ENCODE measurements around the gene TGFBR1.
A peak's percentile ranks its signal among the peaks of the same experiment; 100 is the strongest.

Gene TGFBR1

DNA sequence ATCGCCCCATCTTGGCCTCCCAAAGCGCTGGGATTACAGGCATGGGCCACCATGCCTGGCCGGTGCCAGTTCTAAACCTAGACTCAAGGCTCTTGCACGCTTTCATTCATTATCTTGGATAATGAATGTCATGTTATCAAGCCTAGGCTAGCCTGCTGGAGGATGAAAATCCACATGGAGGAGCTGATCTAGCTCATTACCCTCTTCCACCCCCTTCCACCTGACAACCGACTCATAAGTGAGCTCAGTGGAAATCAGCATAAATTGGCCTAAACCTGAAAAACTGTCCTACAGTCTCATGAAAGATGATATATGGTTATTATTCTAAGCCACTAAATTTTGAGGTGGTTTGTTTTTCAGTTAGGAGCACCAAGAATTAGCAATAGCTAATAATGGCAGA lies 3.6 kb upstream of the TGFBR1 start:
- TF ChIP-seq, protein P1, sequence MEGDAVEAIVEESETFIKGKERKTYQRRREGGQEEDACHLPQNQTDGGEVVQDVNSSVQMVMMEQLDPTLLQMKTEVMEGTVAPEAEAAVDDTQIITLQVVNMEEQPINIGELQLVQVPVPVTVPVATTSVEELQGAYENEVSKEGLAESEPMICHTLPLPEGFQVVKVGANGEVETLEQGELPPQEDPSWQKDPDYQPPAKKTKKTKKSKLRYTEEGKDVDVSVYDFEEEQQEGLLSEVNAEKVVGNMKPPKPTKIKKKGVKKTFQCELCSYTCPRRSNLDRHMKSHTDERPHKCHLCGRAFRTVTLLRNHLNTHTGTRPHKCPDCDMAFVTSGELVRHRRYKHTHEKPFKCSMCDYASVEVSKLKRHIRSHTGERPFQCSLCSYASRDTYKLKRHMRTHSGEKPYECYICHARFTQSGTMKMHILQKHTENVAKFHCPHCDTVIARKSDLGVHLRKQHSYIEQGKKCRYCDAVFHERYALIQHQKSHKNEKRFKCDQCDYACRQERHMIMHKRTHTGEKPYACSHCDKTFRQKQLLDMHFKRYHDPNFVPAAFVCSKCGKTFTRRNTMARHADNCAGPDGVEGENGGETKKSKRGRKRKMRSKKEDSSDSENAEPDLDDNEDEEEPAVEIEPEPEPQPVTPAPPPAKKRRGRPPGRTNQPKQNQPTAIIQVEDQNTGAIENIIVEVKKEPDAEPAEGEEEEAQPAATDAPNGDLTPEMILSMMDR (conservative IDR thresholded peaks at IDR 0.05; ENCODE audit: low read depth, low read length): no peak
- H3K4me3 ChIP-seq (ENCODE audit: low read depth, low read length): no peak overlapping the region
- DNase-seq (ENCODE audit: low read depth): no peak

DNA sequence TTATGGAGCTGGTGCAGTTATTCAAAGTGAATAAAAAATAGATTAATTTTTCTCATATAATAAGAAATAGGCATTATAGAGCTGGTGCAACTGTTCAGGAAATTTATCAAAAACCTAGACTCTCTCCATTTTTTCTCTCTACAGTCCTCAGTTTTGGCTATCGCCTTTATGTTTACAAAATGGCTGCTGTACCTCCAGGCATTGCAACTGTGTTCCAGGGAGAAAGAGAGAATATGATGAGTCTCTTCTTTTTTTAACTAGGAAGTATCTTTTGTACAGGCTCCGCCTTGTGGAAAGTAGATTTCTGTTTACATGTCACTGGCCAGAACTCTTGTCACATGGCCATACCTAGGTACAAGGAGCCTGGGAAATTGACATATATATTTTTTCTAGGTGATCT lies 3.1 kb upstream of the TGFBR1 start:
- no peak for DNase-seq (ENCODE audit: low read depth)
- H3K4me3 ChIP-seq (ENCODE audit: low read depth, low read length): no peak overlapping the region
- TF ChIP-seq, protein P1 (conservative IDR thresholded peaks at IDR 0.05; ENCODE audit: low read depth, low read length): no peak

DNA sequence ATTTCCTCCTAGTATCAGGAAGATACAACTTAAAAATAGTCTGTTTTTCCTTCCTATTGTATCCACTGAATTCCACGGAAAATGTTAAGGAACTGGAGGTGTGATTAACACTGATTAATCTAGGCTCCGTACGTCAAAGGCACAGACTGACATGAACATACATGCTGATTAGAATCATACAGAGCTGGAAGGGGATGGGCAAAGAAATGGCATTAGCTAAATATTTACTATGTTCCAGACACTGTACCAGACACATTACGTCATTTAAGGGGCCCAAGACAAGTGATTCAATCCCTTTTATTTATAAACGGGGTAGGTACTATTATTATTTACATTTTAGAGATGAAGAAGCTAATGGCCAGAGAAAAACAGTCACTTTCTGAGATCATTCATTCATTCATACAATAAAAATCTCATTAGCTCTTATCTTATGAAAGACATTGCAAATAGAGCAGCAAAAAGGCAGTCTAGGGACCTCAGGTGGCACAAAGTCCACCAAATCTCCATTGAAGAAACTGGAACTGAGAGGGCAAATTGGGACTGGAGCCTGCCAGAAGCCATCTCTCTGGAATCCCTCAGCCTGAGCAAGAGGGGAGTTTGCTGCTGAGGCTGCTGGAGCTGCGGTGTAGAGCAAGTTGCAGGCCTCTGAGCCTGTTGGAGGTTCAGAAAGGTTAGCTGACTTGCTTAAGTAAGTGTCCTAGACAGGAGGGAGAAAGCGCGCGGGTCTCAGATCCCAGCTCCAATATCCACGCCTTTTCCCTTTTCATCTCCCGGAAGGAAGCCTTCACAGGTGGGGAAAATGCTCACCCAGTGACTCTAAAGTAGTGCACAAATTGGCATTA lies 1.6 kb upstream of the TGFBR1 start:
- H3K4me3 ChIP-seq (ENCODE audit: low read depth, low read length): no peak overlapping the region
- TF ChIP-seq, protein P1 (conservative IDR thresholded peaks at IDR 0.05; ENCODE audit: low read depth, low read length): no peak
- DNase-seq (ENCODE audit: low read depth): no peak

GRCh38 chr9:99103901-99104458 lies 933 bp upstream of the TGFBR1 start:
- peak overlapping the region; percentile 79 for H3K4me3 ChIP-seq (ENCODE audit: low read depth, low read length)
- DNase-seq (ENCODE audit: low read depth): peak; percentile 52
- TF ChIP-seq, protein P1 (conservative IDR thresholded peaks at IDR 0.05; ENCODE audit: low read depth, low read length): no peak

DNA sequence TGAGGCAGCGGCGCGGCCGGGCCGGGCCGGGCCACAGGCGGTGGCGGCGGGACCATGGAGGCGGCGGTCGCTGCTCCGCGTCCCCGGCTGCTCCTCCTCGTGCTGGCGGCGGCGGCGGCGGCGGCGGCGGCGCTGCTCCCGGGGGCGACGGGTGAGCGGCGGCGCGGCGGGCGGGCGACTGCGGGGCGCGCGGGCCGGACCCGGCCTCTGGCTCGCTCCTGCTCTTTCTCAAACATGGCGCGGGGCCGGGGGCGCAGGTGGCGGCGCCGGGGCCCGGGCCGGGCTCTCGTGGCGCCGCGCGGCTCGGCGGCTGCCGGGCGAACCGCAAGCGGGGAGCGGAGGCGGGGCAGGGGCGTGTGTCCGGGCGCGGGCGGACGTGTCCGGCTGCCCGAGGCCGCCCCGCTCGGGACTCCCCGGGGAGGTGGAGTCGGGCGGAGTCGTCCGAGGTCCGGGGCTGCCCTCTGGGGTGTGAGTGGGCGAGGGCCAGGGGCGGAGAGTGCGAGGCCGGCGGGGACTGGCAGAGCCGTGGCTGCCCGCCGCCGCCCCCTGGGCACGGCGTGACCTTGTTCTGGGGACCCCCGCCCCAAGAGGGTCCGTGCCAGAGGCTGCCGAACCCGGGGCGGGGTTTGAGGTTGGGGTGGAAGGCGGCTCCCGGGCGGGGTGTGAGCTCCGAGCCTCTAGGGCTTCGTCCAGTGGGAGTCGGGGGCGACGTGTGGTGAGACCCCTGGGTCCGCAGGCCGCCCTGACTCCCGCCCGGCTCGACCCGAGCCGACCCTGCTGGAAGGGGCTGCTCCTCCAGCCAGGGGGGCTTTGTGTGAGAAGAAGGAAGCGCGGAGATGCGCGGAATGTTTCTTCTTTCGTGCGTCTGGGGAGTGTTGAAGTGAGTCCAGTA lies 485 bp downstream of the TGFBR1 start:
- TF ChIP-seq, protein P1 (conservative IDR thresholded peaks at IDR 0.05; ENCODE audit: low read depth, low read length): no peak
- peak; percentile 78 for DNase-seq (ENCODE audit: low read depth)
- peak overlapping the region; percentile 79 for H3K4me3 ChIP-seq (ENCODE audit: low read depth, low read length)

GRCh38 chr9:99106044-99106375 lies 1.1 kb downstream of the TGFBR1 start:
- H3K4me3 ChIP-seq (ENCODE audit: low read depth, low read length): peak overlapping the region; percentile 79
- TF ChIP-seq, protein P1 (conservative IDR thresholded peaks at IDR 0.05; ENCODE audit: low read depth, low read length): no peak
- DNase-seq (ENCODE audit: low read depth): no peak
